Ovary (tissue), 9 donors: ENCODE measurements around the gene MAPT. TPM values are rescaled to one million over a fixed set of nuclear protein-coding genes. Genes with fewer than 3 reads are reported as not detected.

Experiments
- DNase-seq, 5 donors: peaks; one replicate each; pipeline ENCODE4 v3.0.0-alpha.2; 2019 to 2020
- H3K27ac ChIP-seq, 2 donors: fragments of 200-600 bp; one replicate each; pipeline versions ENCODE4 v1.5.1 to v1.8.0; 2019 to 2022
- H3K27me3 ChIP-seq: fragments of 200-600 bp; one replicate; pipeline ENCODE4 v1.8.0; 2022
- H3K36me3 ChIP-seq: fragments of 200-600 bp; sonication (generic); one replicate; pipeline ENCODE4 v1.5.1; 2019
- H3K4me1 ChIP-seq: one replicate; pipeline ENCODE4 v1.8.1; 2013; ENCODE audit warnings: mild to moderate bottlenecking, moderate library complexity; ENCODE audit not compliant: insufficient read depth
- H3K4me3 ChIP-seq: fragments of 200-600 bp; sonication (generic); one replicate; pipeline ENCODE4 v1.5.1; 2017
- H3K9me3 ChIP-seq, 2 donors: fragments of 200-600 bp in 1 of 2; sonication (generic) in 1 of 2; one replicate each; pipeline versions ENCODE4 v1.5.1 to v1.8.1; 2013 to 2019; ENCODE audit warnings: mild to moderate bottlenecking in 1 of 2, moderate library complexity in 1 of 2
- EP300 ChIP-seq: sonication (generic); formaldehyde crosslinking; IDR thresholded peaks from one replicate; pipeline ENCODE4 v1.6.1; 2017; ENCODE audit warnings: antibody characterized with exemption
- POLR2A ChIP-seq: fragments of 450-650 bp; IDR thresholded peaks from one replicate; pipeline ENCODE4 v1.6.1; 2017; ENCODE audit warnings: antibody characterized with exemption, mild to moderate bottlenecking, moderate library complexity
- WGBS, 3 donors: extraction: QIAGEN DNeasy Blood & Tissue Kit in 1 of 3; methylation state at CpG; one replicate each; pipeline versions ENCODE4 v1.1.5 to v1.1.7; 2013 to 2017; 5-methylcytosine and 5-hydroxymethylcytosine counted together
- intact Hi-C, 4 donors: fragments of 100-400 bp; cut with DNase I; formaldehyde crosslinking; loops; one replicate each; pipeline versions ENCODE4 v1.11.0 to v1.15.1; 2022 to 2023
- polyA plus RNA-seq, 2 donors: library from polyadenylated mRNA; stranded (reverse); fragments of 200-250 nt in 1 of 2; fragments of 350-450 nt in 1 of 2; fragmentation: Illumina TruSeq in 1 of 2; extraction: RNeasy Lipid Tissue Mini Kit (QIAGEN cat#74804) in 1 of 2; gene quantifications; one replicate each; pipeline ENCODE4 v1.2.3, GENCODE V29; 2013 to 2014
- small RNA-seq: library from RNA; depleted of rRNA; stranded (forward); fragments of <200 nt; gene quantifications from one replicate; pipeline ENCODE3, GENCODE V24; 2016
- total RNA-seq, 7 donors: library from RNA; depleted of rRNA in 2 of 7; stranded (reverse); fragments of >200 nt in 2 of 7; fragmentation: NEBNext Ultra II Directional in 3 of 7; extraction: Animal tissue kit (Norgen Biotek cat#: 25700) in 3 of 7; gene quantifications; one replicate each; pipeline versions ENCODE4 v1.1.0 to v1.2.4, GENCODE V29; 2016 to 2023
- TF ChIP-seq, protein P1 (sequence below), 3 donors: fragments of 450-650 bp in 2 of 3; fragments of 200-600 bp in 1 of 3; IDR thresholded peaks; one replicate each; pipeline versions ENCODE4 v1.5.1 to v1.8.0; 2016 to 2022; ENCODE audit warnings: antibody characterized with exemption in 3 of 3, mild to moderate bottlenecking in 1 of 3
- donor health status: DM: no; HTN: no; CAD: no; lungs with moderate emphysema.
- donor health status: DM: no; HTN: no; CAD: no.
- donor health status: Bipolar disorder and iron deficiency.
- donor health status: DM: yes; HTN: yes; CAD: no.
- donor health status: DM: no; HTN: no; CAD: no.
- donor health status: DM: yes; HTN: yes; CAD: no.

The MAPT gene
- total and polyA plus RNA-seq, 9 donors = 0.40 to 2.2 (median 1.1) TPM

DNA sequence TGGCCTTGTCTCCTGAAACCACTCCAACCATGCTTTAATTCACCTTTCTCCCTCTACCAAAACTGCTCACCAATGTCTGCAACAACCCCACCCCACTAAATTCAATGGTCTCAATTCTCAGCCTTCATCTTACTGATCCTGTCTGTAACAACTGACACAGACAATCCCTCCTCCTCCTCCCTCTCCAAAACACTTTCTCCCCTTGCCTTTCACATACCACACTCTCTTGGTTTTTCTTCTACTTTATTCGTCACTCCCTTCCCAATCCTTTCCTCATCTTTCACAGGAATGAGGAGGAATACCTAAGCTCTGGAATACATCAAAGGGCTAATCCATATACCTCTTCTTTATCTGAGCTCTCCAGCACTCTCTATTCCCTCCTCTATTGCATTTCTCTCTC, 170.1 kb downstream of the MAPT start:
- WGBS, 3 donors = 85 to 92% (median 88%) methylated on average over 1 of the region's 1 CpG
- H3K27me3 ChIP-seq = no peaks in the 10 kb centered on the region
- intact Hi-C loops = loop anchor here in 1 of 4 donors (10.0 kb wide), 1 partner anchor 50 kb away; no protein-coding TSS in a partner anchor
- no peak overlapping the region for H3K4me3 ChIP-seq
- no peak overlapping the region for H3K27ac ChIP-seq
- TF ChIP-seq, protein P1, sequence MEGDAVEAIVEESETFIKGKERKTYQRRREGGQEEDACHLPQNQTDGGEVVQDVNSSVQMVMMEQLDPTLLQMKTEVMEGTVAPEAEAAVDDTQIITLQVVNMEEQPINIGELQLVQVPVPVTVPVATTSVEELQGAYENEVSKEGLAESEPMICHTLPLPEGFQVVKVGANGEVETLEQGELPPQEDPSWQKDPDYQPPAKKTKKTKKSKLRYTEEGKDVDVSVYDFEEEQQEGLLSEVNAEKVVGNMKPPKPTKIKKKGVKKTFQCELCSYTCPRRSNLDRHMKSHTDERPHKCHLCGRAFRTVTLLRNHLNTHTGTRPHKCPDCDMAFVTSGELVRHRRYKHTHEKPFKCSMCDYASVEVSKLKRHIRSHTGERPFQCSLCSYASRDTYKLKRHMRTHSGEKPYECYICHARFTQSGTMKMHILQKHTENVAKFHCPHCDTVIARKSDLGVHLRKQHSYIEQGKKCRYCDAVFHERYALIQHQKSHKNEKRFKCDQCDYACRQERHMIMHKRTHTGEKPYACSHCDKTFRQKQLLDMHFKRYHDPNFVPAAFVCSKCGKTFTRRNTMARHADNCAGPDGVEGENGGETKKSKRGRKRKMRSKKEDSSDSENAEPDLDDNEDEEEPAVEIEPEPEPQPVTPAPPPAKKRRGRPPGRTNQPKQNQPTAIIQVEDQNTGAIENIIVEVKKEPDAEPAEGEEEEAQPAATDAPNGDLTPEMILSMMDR (IDR thresholded peaks at IDR 0.05) = no peak
- no peak for TF ChIP-seq POLR2A
- TF ChIP-seq EP300 = no peak
- no peaks in the 10 kb centered on the region for H3K4me1 ChIP-seq
- no peak for DNase-seq
- H3K36me3 ChIP-seq = no peaks in the 10 kb centered on the region
- no peaks in the 10 kb centered on the region for H3K9me3 ChIP-seq

DNA sequence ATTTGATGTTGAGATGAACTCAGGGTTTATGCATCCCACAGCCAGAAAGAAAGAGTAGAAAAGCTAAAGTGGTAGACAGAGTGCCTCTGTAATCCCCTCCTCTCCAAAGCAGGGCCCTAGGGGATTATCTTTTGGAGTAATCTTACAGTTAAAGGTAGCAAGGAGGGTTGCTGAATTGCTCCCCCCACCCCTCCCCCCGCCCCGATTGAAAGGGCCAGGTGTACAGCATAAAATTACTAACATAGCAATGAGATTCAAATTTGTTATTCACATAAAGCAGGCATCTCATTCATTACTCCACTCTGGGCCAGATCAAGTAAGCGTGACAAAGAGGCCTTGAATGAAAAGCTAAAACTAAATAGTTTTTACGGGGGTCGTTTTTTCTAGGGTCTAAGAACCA, 177.4 kb downstream of the MAPT start:
- intact Hi-C loops = no loop called here
- 73 to 87% (median 76%) methylated on average over 5 of the region's 5 CpGs for WGBS, 3 donors
- no peaks in the 10 kb centered on the region for H3K9me3 ChIP-seq
- no peaks in the 10 kb centered on the region for H3K4me1 ChIP-seq
- no peak overlapping the region for H3K27ac ChIP-seq
- no peaks in the 10 kb centered on the region for H3K27me3 ChIP-seq
- DNase-seq = no peak
- H3K36me3 ChIP-seq = no peaks in the 10 kb centered on the region
- no peak for TF ChIP-seq POLR2A
- TF ChIP-seq, protein P1 (IDR thresholded peaks at IDR 0.05) = no peak
- no peak for TF ChIP-seq EP300
- no peak overlapping the region for H3K4me3 ChIP-seq

DNA sequence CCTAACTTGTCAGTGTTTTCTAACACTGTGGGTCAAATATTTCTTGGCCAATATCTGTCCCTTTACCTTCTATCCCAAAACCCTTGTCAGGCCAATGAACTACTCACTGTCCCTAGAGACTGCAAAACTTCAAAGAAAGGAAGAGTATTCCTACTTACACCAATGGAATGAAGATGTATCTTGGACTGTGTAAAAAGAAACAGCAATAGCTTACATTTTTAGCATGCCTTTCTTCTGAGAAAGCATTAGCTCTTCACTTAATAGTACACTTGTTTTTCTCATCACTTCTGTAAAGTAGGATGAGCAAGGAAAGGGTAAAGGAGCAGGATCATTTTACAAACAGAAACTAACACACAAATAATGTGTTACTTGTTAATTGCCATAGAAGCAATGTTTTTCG, 178.6 kb downstream of the MAPT start:
- Histone ChIP-seq H3K27ac (no peak overlapping the region), H3K27me3 (no peaks in the 10 kb centered on the region), H3K4me1 (no peaks in the 10 kb centered on the region), H3K9me3 (no peaks in the 10 kb centered on the region), H3K36me3 (no peaks in the 10 kb centered on the region), H3K4me3 (no peak overlapping the region)
- 10 to 36% (median 18%) methylated on average over 1 of the region's 1 CpG for WGBS, 3 donors
- intact Hi-C loops = no loop called here
- no peak for DNase-seq
- TF ChIP-seq, protein P1 (IDR thresholded peaks at IDR 0.05) = no peak
- TF ChIP-seq POLR2A (no peak), EP300 (no peak)

DNA sequence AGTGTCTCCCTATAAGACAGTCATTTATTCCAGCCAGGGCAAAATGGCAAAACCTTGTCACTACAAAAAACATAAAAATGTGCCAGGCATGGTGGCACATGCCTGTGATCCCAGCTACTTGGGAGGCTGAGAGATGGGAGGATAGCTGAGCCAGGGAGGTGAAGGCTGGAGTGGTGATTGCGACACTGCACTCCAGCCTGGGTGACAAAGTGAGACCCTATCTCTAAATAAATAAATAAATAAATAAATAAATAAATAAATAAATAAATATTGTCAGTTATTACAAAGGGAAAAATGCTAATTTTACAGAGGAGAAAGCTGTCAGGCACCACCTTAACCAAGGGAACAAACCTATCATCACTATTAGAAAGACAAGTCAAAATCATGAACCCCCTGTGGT, 180.2 kb downstream of the MAPT start:
- H3K4me1 ChIP-seq = peaks cover under 1% of the 10 kb centered on the region
- H3K9me3 ChIP-seq = no peaks in the 10 kb centered on the region
- H3K27me3 ChIP-seq = no peaks in the 10 kb centered on the region
- TF ChIP-seq EP300 = no peak
- TF ChIP-seq, protein P1 (IDR thresholded peaks at IDR 0.05) = no peak
- TF ChIP-seq POLR2A = no peak
- DNase-seq = no peak
- no peak overlapping the region for H3K4me3 ChIP-seq
- WGBS, 3 donors = 97 to 100% (median 98%) methylated on average over 1 of the region's 1 CpG
- H3K27ac ChIP-seq = no peak overlapping the region
- no peaks in the 10 kb centered on the region for H3K36me3 ChIP-seq
- intact Hi-C loops = no loop called here

Small RNA genes within 50 kb of the gene (small RNA-seq; reads per million reads assigned to genes)
- not detected for gene RF00017

Other genes starting within 250 kb of the MAPT start
- gene CRHR1, start 110.2 kb upstream of the MAPT start, total RNA-seq = 1 to 10 TPM in 2 of 7 donors, under 1 TPM in 3, not detected in 2; 0.32 to 1.4 (median 0.89) TPM
- under 1 TPM; 0.10 to 0.32 TPM for gene CRHR1, start 110.2 kb upstream of the MAPT start, polyA plus RNA-seq
- gene SPPL2C, start 49.7 kb upstream of the MAPT start, total RNA-seq = not detected
- not detected for gene SPPL2C, start 49.7 kb upstream of the MAPT start, polyA plus RNA-seq
- gene STH, start 104.7 kb downstream of the MAPT start, total RNA-seq = not detected
- gene STH, start 104.7 kb downstream of the MAPT start, polyA plus RNA-seq = not detected